Daoy (cell line): ENCODE data around the gene RNF213. TPM values are rescaled to one million over a fixed set of nuclear protein-coding genes. Genes with fewer than 3 reads are reported as not detected.

ENCODE experiments used
- DNase-seq: peaks from one replicate; pipeline ENCODE4 v3.0.0-alpha.2; 2015; ENCODE audit warnings: low read depth
- total RNA-seq: library from RNA; depleted of rRNA; stranded (reverse); fragments of >200 nt; shearing (Covaris generic); gene quantifications from 2 replicates; pipeline ENCODE4 v1.2.3, GENCODE V29; 2014

The RNF213 gene
- total RNA-seq, 1 experiment from 2014 or later: 19.0 TPM

GRCh38 chr17:80347536-80347935 lies 86.9 kb downstream of the RNF213 start:
- DNase-seq: no peak

DNA sequence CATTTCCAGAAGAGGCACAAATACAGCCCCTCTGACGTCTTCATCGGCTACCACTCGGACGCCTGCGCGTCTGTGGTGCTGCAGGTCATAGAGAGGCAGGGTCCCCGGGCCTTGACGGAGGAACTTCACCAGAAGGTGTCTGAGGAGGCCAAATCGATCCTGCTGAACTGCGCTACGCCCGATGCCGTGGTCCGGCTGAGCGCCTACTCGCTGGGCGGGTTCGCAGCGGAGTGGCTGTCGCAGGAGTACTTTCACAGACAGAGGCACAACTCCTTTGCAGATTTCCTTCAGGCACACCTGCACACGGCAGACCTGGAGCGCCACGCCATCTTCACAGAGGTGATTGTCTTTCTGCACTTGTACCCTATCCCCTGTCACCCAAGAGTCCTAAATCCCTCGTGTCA lies 87.3 kb downstream of the RNF213 start:
- no peak for DNase-seq

- no peak for DNase-seq
Observed at GRCh38 chr17:80348551-80349150, 88.0 kb downstream of the RNF213 start.

DNA sequence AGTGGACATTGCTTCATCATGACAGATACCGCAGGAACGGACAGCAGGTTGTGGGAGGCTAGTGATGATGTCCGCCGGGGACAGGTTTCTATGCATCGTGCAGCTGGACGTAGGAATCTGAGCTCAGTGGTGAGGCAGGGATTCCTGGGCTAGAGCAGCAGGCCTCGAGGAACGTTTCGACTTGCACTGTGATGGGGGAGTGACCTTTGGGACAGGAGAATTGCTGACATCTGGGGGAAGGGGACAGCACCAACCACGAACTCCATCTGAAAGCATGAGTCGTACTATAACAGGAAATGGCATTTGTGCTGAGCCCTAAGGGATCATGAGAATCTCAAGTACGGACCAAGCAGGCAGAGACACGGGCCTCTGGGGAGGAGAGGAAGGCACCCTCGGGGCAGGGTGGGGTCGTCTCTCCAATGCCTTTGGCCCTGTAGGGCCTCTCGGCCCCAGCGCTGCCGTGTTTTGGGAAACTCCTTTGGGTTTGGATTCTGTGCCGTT lies 88.5 kb downstream of the RNF213 start:
- DNase-seq: no peak

DNA sequence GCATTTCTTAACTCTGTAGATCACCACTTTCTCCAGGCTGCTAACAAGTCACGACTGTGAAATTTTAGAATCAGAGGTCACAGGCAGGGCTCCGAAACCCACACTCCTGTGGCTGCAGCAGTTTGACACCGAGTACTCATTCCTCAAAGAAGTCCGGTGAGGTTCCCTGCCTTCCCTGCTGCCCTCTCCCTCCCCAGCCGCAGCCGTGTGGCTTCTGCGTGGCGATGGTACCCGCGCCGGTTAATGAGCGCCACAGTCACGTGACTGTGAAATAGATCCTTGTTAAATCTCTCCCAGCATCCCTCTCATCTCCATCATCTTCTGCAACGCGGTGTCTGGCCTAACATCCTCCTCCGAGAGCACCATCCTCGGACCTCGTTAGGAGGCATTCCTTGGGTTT lies 89.1 kb downstream of the RNF213 start:
- DNase-seq: no peak

DNA sequence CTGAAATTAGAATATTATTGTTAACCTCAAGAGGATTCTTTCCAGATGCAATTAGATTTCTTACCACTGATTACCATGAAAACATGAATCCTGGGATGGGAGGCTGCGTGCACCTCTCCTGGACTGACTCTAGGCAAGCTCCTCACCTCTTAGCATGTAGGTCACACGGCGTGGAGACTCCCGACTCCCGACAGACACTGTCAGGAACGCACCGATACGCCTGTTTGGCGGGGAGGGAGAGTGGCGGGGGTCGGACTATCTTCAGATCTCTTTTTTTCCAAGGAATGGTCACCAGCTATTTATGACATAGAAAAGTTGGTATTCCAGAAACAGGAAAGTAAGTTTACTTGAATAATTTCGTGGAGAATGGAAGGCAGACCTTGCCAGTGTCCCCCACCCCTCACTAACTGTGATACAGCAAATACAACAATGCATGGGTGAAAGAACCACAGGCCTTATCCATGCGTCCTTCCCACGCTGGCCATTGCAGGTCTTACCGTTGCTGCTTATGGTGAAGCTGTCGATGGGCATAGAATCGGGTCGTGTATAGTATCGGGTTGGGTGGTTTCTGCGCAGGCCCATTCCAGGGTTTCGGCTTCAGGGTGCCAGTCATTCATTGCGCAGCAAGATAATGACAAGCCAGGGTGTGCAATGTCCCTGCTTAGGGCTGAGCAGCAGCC lies 91.7 kb downstream of the RNF213 start:
- DNase-seq: no peak

- no peak for DNase-seq
Observed at GRCh38 chr17:80352991-80353665, 92.5 kb downstream of the RNF213 start.

GRCh38 chr17:80353718-80354275 lies 93.1 kb downstream of the RNF213 start:
- DNase-seq: no peak

GRCh38 chr17:80354336-80354735 lies 93.7 kb downstream of the RNF213 start:
- no peak for DNase-seq

DNA sequence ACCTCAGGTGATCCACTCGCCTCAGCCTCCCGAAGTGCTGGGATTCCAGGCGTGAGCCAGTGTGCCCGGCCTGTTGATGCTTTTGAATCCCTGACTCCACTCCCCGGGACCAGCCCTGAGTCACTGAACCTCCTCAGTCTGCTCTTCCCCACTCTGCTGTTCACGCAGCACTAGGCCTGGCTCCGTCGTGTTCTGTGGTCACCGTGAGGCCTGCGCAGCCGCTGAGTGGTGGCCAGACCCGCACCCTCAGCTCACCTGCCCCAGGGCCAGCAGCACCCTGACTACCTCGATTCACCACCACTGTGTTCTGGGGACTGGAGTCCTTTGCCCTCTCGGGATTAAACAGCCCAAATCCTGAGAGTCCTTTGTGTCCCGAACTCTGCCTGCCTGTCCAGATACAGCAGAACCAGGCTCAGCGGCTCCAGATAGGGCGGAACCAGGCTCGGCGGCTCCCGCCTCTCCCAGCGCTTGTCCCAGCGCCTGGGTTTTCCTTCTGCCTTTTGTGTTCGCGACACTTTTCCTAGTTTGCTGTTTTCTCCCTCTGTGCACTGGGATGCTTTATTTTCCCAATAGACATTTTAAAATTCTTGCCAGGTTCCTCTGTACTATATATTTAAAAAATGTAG lies 95.7 kb downstream of the RNF213 start:
- DNase-seq: no peak

DNA sequence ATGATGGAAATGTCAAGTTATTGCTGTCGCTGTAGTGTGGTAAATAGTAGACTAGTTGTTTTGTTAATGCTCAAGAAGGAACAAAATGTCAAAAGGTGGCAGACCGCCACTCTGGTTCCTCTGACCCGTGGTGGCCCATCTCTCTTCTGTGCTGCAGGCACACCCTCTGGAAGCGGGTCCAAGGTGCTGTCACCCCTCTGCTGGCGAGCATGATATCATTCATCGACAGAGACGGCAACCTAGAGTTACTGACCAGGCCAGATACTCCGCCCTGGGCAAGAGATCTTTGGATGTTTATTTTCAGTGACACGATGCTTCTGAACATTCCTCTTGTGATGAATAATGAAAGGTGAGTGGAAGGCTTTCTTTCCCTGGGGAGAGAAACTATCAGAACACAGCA lies 97.5 kb downstream of the RNF213 start:
- no peak for DNase-seq

DNA sequence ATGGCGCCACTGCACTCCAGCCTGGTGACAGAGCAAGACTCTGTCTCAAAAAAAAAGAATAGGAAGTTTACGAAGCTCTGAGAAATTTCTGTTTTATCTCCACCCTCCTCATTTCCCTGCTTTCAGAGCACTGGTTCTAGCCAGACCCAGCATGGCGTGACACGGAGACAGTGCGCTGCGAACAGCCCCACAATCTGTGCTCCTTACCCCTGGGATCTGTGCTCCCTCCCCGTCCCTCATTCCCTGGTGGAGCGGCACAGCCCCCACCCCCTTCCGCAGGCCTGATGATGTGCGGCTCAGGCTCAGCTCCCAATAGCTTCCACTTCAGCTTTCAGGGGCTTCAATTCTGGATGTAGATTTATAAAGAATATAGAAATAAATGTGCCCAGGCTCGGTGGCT lies 98.2 kb downstream of the RNF213 start:
- no peak for DNase-seq

DNA sequence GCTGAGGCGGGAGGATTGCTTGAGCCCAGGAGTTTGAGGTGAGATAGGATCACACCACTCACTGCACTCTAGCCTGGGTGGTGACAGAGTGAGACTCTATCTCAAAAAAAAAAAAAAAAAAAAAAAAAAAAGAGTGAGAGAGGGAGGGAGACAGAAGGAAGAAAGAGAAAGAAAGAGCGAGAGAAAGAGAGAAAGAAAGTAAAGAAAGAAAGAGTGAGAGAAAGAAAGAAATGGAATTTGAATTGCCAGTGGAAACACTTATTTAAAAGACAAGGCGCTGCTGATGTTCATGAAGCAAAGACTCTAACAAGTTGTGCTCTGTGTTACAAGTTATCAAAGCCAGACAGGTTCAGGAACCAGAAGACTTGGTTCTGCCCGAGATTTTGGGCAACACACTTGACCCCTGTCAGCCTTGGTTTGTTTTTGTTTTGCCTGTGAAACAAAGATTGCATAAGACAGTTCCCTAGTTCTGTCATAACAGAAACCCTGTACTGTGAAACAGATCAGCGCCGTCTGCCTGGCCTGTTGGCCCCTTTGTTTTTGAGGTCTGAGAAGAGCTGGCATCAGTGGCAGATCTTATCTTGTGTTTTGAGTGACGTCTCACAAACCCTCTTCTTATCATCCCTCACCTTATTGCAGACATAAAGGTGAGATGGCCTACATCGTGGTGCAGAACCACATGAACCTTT lies 98.9 kb downstream of the RNF213 start:
- no peak for DNase-seq

- DNase-seq: no peak
Observed at GRCh38 chr17:80360396-80360795, 99.7 kb downstream of the RNF213 start.

DNA sequence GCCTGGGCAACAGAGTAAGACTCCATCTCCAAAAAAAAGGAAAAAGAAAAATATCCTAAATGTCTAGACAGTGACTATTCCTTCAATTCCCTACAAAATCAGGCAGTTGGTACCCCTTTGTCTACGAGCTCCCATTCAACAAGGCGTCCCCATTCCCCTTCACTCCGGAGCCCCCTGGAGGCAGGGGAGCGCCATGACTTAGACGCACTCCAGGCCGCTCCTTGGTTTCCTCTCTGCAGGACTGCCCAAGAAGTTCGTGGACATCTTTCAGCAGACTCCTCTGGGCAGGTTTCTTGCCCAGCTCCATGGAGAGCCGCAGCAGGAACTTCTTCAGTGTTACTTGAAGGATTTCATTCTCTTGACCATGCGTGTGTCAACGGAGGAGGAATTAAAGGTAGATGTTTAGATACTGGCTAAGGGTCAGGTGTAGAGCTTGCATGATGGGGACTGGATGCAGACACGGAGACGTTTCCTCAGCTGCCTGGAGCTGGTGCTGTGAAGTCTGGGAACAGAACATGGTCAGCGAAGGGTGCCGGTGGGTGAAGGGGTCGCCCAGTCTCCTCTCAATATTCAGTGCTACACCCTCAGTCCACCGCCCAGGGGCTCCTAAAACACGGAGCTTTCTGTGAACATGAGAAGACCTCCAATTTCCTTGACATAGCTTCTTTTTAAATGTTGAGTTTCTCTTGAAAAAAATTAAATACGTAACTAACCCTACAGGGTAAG lies 101.0 kb downstream of the RNF213 start:
- DNase-seq: peak; percentile 9

GRCh38 chr17:80362428-80363119 lies 101.9 kb downstream of the RNF213 start:
- DNase-seq: no peak

DNA sequence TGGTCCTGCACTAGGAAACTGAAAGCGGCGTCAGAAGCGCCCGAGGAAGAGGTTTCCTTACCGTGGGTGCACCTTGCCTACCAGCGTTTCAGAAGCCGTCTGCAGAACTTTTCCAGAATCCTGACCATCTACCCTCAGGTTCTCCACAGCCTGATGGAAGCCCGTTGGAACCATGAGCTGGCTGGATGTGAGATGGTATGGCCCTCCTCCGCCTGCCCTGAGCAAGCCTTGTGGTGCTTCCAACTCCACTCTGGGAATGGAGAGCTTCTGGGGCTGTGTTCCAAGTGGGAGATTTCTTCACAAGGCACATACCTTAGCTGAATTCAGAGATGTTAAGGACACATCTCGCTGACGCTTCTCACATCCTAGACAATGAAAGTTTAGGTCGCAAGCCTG lies 102.5 kb downstream of the RNF213 start:
- DNase-seq: no peak

DNA sequence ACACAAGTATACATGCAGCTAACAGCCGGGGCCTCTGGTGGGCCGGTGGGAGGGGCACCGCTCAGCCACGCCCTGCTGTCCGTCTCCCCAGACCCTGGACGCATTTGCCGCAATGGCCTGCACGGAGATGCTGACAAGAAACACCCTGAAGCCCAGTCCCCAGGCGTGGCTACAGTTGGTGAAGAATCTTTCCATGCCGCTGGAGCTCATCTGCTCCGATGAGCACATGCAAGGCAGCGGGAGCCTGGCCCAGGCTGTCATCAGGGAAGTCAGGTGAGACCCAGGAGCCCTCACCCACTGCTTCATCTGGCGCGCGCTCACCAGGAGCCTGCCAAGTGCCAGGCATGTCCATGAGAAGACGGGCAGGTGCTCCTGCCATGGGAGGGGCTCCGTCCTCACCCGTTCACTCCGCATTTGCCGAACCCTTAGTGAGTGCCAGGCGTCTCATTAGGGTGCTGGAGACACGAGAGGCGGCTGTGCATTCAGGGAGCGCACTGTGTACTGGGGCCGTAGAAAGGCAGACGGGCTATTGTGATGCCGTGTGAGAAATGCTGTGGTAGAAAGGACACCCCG lies 103.0 kb downstream of the RNF213 start:
- no peak for DNase-seq

GRCh38 chr17:80364091-80364691 lies 103.5 kb downstream of the RNF213 start:
- DNase-seq: peak; percentile 10
